ENCODE results near the gene MIEF1.

The MIEF1 gene

DNA sequence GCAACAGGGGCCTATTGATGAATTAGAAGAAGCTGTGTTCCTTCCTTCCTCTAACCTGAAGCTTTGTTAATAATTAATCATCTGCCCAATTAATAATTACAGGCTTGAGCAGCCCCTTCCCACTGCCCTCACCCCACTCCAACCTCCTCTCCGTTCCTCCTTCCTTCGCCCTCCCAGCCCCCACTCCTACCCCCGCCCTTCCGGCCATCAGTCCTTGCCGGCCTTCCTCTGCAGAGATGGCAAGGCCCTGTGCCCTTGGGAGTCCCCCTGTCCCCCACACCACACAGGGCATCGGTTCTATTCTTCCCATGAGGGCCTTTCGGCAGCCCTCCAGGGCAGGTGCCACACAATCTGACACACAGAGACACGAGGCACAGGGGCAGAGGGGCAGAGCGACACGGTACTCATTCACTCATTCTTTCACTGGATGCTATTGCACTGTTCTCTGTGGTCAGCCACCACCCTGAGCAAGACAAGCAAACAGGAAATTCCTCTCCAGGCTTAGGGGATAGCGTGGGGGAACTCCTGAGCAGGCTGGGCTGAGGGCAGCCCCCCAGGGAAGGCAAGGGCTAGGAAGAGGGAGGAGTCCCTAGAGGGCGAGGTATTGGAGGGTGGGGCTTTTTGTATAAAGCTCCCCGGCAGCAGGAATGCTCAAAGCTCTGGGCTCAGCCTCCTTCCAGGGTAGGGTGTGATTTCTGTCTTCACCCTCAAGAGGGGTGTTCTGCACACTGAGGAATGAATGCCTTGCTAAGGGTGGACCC lies 30.5 kb upstream of the MIEF1 start:
- DNase-seq = no peak

DNA sequence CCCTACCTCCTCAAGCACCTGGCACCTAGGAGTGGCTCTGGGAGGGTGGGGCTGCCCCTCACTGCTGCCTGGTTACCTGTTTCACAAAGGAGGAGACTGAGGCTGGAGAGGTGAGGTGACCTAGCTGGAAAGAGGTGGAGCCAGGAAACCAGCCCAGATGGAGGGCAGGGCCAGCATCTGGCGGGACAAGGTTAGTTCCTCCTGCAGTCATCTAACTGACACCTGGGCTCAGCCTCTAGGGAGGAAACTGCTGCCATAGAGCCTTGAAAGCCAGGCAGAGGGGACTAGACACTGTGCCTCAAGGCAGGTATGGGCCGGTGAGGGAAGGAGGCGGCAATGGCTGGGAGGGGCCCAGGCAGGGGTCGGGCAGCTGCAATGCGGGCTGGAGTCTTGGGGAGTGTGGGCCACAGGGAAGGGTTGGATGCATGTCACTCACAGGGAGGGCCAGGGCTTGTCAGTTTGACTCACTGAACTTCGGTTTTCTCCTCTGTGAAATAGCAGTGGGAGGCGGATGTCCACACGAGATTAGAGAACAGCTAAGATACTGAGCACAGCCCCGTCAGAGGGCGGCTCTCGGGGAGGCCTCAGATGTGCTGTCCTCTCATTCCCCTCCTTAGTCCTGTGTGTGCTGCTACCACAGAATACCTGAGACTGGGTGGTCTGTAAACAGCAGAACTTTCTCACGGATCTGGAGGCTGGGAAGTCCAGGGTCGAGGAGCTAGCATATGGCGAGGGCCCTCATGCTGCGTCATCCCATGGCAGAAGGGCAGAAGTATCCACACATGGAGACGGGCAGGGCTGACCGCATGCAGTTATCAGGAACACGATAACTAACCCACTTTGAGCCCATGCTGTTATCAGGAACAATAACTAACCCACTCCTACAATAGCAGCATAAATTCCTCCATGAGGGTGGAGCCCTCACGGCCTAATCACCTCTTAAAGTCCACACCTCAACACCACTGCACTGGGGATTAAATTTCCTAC lies 29.2 kb upstream of the MIEF1 start:
- peak; percentile 89 for DNase-seq

DNA sequence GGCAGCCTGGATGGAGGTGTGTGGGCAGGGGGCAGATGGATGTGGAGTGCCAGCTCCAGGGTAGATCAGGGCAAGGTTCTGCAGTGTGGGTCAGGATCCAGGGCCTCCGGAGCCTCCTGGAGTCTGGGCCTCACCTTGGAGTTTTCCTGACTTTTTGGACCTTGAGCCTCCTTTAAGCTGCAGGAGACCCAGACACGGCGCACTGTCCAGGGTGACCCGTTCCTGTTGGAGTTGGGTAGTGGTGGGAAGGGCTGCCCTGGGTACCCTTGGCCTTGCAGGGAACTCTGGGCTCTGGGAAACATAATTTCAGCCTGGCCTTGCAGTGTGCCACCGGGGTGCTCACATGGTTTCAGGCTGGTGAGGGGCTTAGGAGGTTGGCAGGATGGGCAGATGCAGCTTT lies 28.2 kb upstream of the MIEF1 start:
- DNase-seq = no peak

DNA sequence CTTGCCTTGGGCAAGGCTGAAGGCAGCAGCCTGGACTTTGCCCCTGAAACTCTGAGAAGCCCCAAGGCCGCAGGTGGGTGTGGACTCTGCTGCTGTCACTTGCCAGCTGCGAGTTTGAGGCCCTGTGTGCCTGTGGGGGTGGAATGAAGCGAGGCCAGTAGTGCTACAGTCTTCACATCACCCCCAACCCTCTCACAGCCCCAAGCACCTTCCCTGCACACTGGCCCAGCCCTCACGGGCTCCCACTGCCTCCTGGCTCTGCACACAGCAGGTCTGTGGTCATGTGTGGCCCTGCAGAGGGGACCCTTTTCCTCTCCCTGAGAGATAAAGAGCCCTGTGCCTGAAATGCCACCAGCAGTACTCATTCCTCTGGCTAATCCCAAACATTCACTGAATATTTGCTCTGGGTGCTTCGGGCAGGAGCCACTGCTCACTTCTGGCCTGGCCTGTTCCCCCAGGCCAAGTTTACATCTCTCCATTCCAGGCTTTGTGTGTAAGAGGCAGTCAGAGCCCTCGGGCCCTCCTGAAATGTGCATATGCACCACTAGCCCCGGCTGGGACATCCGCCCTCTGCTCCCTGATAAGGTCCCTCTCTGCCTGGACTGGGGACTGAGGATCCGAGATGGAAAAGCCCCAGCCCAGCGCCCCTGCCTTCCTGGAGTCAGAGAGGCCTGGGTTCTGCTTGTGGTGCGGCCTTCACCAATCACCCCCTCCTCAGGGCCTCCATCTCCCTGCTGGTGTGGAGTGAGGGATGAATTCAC lies 27.6 kb upstream of the MIEF1 start:
- no peak for DNase-seq

DNA sequence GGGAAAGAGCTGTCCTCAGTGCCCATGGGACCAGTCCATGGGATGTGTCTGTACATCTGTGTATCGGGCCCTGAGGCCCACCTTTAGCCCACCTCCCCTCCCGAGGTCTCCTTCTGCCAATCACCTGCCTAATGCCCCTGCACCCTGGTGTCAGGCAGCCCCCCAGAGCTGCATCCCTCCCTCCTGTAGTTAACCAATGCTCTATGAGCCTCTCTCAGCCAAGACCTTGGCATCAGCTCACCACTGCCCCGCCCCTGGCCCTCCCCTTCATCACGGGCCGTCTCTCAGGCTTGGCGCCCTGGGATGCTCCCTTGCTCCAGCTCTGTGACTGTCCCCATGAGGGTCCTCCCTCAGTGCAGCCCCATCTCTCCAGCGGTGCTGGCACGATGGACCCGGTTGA lies 26.8 kb upstream of the MIEF1 start:
- no peak for DNase-seq

DNA sequence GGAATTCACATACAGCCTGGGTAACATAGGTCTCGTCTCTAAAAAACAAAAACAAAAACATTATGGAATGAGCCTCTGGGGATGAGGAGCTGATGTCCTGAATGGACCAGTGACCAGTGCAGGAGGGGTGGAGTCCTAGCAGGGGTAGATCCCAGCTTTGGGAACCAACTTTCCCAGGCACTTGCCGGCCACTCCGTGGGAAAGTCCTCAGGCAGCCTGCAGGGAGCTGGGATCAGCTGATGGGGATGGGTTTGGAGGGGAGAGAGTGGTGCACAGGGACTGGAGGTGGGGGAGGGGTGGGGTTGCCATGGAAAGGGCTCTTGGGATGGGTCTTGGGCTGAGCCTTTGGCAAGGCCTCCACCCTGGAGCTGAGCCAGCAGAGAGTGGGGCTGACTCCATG lies 26.2 kb upstream of the MIEF1 start:
- no peak for DNase-seq

DNA sequence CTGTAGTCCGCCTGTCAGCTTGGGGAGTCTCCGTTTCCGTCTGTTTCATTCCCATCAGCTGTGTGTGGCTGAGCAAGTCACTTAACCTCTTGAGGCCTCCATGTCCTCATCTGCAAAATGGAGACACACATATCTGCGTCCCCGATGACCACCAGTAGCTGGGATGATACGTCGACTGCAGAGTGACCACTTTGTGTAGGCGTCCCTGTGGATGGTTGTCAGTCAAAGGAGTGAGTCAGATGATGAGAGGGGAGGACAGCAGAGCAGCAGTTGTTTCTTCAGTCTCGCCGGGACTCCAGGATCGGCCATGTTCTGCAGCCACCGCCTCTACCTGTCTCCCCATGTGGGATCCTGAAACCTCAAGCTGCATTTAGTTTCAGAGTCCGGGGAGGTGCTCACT lies 25.4 kb upstream of the MIEF1 start:
- DNase-seq = no peak

DNA sequence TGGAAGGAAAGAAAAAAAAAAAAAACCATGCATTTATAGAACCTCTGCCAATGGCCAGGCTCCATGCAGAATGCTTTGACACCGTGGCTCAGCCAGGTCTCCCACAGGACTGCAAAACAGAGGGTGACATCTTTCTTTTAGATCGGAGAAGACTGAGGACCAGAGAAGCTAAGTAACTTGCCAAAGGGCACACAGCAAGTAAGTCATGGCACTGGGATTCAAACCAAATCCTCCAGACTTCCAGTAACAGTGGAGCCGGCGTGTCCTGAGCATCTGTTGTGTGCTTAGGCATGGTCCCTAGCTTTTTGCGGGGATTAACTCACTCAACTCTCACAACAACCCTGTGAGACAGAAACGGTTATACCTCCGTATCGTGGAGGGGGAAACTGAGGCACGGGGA lies 24.5 kb upstream of the MIEF1 start:
- no peak for DNase-seq

DNA sequence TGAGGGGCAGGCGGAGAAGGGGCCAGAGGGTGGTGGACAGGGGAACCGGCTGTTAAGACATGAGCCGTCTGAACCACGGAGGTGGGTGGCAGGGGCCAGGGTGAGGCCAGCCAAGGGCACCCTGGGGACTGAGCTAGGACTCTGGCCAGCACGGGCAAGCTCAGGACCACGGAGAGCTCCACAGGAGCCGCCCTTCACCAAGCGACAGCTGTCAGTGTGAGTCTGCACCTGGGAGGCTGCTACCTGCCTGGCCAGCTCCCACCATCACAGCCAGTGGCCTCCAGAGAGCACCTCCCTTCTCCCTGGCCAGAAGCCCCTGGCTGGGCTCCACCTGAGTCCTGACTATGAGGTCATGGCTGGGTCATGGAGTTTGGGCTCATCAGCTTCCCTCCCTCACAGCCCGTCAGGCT lies 23.6 kb upstream of the MIEF1 start:
- no peak for DNase-seq

DNA sequence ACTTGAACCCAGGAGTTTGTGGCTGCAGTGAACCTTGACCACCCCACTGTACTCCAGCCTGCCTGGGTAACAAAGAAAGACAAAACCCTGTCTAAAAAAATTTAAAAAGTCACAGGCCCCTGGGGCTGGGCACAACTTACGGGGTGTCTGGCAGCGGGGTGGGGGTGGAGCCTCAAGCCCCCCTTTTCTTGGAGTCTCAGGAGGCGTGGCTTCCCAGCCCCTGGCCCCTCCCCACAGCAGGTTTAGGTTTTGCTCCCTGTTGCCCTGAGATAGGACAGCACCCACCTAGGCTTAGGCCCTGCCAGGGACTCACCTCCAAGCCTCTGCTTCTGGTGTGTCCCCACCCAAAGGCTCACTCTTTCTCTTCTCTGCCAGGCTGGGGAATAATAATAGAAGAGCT lies 22.8 kb upstream of the MIEF1 start:
- DNase-seq = no peak

DNA sequence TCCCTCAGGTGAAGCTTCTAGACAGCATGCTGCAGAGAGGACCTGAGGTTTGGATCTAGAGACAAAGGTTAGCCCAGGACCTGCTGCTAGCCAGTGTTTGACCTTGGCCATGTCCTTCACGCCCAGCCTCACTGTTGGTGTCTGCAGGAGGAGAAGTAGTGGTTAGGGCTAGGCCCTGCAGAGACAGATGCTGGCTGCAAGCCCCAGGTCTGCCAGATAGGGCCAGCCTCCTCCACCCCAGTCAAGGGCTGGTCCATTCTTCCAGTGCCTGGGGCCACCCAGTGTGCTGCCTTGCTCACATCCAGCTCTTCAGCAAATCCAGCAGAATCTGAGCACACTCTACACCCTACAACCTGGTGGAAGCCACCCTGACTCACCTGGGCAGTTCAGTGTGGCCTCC lies 21.5 kb upstream of the MIEF1 start:
- DNase-seq = no peak

DNA sequence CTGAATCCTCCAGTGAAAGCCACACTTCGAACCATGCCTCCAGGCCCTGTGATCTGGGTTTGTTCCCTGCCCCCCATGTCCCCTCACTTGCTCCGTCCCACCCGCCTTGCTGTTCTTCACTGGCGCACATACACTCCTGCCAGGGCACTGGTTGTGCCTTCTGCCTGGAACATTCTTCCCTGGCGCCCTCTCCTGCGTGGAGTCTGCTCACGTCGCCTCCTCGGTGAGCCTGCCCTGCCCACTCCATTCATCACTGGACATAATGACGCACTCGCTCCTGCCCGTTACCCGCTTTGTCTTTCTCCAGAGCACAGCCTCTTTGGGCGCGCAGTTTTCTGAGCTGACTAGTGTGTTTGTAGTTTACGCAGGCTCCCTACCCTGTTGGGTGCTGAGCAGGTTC lies 21.0 kb upstream of the MIEF1 start:
- DNase-seq = no peak

DNA sequence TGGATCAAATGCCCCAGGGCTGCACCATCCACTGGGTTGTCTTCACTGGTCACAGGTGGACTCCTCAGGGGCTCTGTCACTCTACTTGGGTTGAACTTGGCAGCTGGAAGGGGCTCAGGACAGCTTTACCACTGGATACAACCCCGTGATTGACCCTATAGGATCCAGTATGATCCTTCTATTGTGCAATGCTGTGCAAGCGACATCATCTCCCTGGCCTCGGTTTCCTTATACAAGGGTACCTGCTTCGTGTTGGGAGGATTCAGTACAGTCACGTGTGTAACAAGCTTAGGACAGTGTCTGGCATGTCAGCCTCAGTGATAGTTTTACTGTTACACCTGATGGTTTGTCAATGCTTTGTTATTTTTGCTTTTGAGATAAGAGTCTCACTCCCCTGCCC lies 20.5 kb upstream of the MIEF1 start:
- no peak for DNase-seq

DNA sequence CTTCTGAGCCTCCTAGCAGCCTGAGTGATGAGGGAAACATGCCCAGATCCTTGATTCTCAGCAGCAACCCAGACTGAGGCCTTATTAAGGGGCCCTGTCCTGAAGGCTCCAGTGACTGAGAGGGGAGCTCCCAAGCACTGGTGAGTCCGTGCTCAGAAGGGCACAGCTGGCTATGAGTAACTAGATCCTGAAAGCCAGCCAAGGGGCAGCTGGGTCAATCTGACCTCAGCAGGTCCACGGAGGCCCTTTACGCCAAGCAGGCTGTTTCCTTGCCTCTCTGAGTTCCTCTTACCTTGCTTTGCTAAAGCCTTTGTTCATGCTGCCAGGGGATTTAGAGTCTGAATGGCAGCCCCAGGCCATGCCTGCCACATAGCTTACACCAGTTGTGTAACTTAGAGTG lies 19.3 kb upstream of the MIEF1 start:
- no peak for DNase-seq

DNA sequence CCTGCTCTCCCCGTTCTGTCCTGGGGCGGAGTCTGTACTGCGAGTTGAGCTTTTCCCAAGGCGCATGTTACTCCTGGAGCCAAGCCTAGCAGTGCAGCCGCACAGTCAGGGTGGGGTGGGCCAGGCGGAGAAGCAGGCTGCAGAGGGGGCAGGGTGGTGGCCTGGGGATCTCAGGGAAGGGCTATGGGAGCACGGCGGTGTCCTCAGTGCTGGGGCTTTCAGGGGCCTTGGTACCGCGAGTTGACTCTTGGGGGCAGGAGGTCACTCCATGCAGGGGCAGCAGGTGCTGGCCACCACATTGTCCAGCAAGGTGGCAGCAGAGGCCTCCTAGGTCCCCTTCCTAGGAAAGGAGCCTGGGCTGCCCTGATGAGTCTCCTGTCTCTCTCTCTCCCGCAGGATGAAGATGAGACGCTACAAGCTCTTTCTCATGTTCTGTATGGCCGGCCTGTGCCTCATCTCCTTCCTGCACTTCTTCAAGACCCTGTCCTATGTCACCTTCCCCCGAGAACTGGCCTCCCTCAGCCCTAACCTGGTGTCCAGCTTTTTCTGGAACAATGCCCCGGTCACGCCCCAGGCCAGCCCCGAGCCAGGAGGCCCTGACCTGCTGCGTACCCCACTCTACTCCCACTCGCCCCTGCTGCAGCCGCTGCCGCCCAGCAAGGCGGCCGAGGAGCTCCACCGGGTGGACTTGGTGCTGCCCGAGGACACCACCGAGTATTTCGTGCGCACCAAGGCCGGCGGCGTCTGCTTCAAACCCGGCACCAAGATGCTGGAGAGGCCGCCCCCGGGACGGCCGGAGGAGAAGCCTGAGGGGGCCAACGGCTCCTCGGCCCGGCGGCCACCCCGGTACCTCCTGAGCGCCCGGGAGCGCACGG lies 14.9 kb upstream of the MIEF1 start:
- no peak for DNase-seq

DNA sequence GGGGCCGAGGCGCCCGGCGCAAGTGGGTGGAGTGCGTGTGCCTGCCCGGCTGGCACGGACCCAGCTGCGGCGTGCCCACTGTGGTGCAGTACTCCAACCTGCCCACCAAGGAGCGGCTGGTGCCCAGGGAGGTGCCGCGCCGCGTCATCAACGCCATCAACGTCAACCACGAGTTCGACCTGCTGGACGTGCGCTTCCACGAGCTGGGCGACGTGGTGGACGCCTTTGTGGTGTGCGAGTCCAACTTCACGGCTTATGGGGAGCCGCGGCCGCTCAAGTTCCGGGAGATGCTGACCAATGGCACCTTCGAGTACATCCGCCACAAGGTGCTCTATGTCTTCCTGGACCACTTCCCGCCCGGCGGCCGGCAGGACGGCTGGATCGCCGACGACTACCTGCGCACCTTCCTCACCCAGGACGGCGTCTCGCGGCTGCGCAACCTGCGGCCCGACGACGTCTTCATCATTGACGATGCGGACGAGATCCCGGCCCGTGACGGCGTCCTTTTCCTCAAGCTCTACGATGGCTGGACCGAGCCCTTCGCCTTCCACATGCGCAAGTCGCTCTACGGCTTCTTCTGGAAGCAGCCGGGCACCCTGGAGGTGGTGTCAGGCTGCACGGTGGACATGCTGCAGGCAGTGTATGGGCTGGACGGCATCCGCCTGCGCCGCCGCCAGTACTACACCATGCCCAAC lies 14.1 kb upstream of the MIEF1 start:
- no peak for DNase-seq

DNA sequence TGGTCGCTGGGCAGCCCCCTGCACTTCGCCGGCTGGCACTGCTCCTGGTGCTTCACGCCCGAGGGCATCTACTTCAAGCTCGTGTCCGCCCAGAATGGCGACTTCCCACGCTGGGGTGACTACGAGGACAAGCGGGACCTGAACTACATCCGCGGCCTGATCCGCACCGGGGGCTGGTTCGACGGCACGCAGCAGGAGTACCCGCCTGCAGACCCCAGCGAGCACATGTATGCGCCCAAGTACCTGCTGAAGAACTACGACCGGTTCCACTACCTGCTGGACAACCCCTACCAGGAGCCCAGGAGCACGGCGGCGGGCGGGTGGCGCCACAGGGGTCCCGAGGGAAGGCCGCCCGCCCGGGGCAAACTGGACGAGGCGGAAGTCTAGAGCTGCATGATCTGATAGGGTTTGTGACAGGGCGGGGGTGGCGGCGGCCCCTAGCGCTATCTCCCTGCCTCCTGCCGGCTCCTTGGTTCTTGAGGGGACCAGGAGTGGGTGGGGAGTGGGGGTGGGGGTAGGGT lies 13.5 kb upstream of the MIEF1 start:
- DNase-seq = no peak

DNA sequence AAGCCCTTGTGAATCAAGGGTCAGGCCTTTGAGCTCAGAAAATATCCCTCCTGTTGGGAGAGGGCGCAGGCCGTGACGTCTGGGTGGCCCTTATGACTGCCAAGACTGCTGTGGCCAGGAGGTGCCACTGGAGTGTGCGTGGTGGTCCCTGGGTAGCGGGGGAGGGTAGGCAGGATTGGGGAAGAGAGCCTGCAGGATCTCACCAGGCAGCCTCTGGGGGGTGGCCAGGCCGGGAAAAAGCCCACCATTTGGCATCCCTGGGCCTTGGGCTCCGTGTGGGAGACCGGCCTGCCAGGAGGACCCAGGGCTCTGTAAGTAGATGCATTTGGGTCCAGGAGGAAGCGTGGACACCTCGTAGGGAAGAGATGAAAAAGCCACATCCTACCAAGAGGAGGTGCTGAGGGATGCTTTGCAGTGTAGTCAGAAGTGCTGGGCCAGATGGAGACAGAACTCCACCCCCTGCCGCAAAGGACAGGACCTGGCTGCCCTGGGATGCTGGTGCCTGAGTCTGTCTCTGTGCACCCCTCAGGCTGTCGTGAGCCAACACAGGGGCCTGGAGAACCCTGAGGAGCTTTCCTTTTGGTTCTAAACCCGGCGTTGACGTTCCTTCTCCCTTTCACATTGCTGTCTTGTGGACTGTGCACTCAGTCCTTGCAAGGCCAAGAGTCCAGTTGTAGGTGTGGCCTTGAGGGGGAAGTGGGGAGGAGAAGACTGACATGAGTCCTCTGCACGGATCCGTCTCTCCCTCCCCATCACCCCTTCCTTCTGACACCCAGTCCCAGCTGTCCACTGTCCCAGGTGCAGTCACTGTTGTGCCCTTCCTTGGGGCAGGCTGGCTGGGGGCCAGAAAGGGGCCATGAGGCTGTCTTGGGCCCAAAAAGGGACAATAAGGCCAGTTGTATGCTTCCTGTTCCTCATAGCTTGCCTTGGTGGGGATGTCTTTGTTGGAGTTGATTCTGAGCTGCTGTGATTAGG lies 12.7 kb upstream of the MIEF1 start:
- no peak for DNase-seq

DNA sequence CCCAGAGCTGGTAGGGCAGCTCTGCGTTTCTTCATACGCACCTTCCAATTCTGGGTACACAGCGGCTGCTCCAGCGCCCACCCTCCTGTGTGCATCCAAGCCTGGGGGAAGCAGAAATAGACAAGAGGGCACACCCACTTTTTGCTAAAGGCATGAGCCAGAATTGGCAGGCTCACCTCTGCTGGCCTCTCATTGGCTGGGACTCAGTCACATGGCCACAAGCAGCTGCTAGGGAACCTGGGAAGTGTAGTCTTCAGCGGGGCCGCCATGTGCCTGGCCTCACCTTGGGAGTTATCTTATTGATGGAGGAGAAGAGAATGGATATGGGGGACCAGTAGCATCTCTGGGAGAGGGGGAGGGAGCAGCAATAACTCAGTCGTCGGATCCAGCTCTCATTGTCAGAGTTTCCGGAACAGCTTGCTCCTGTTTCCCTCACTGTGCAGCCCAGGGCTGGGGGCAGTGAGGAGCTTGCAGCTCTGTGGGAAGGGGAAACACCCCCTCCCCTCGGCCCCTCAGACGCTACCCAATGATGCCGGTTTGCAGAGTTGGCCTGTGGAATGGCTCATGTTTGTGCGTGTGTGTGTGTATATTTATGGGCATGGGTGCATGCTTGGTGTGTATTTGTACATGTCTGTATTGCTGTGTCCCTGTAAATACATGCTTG lies 11.8 kb upstream of the MIEF1 start:
- DNase-seq = peak; percentile 90

All from NCI-H2171 treated with DMSO at 0.1 percent for 48 hours (cell line).